Activated CD8-positive, alpha-beta memory T cell treated with anti-CD3 and anti-CD28 coated beads, Interleukin-2, amount 50 U/mL, for 1 hour (primary cell): ENCODE measurements around the gene DEDD2.

Experiments
- DNase-seq: peaks from one replicate; pipeline ENCODE4 v3.0.0-alpha.2; 2020; ENCODE audit errors: extremely low read depth

DEDD2 gene

DNA sequence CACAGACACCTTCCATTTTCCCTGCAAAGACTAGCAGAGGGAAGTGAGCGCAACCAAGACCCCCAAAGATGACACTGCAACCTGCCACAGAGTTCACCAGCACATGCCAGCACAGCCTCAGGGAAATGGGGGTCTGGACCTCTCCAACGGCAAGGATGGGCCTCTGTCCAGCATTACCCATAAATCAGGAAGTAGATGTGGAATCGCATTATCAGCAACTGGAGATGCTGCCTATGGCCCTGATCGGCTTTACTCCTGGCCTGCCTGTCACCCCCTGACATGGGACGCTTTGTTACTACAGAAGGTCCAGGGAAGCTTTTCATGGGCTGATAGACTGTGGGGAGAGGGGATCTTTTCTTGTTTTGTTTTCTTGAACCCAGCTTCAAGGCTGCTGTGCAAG lies 43.8 kb downstream of the DEDD2 start:
- no peak for DNase-seq

DNA sequence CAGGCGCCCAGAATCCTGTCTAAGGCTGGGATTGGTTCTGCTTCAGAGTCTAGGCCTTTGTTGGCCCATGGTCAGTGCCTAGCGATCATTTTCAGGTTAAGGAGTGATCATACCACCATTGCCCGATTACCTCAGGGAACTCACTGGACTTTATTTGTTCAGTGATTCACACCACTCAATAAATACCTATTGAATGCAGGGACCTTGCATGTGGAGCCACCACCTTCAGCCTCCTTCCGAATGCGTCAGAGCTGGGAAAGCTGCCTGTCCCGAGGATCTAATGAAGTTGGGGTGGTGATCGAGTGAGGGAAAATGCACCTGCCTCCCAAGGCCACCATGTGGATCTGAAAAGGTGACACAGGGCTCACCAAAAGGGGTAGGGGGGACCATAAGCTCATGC lies 45.2 kb downstream of the DEDD2 start:
- no peak for DNase-seq

DNA sequence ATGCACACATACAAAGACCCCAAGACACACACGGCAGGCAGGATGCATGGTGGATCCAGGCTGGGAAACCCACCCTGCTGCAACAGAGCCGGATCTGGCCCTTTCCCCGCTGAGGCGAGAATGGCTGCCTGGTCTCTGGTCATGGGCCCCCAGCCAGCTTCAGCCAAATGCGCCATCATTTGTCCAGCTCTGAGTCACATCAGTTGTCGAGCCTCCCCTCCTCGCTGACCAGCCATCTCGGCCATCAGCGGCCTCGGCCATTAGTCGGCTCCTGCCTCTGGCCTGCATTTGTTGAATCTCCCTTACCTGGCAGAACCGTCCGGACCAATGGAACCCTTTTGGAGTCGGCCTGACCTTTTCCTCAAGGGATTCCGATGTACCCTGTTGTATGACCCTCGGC lies 46.8 kb downstream of the DEDD2 start:
- DNase-seq = no peak

DNA sequence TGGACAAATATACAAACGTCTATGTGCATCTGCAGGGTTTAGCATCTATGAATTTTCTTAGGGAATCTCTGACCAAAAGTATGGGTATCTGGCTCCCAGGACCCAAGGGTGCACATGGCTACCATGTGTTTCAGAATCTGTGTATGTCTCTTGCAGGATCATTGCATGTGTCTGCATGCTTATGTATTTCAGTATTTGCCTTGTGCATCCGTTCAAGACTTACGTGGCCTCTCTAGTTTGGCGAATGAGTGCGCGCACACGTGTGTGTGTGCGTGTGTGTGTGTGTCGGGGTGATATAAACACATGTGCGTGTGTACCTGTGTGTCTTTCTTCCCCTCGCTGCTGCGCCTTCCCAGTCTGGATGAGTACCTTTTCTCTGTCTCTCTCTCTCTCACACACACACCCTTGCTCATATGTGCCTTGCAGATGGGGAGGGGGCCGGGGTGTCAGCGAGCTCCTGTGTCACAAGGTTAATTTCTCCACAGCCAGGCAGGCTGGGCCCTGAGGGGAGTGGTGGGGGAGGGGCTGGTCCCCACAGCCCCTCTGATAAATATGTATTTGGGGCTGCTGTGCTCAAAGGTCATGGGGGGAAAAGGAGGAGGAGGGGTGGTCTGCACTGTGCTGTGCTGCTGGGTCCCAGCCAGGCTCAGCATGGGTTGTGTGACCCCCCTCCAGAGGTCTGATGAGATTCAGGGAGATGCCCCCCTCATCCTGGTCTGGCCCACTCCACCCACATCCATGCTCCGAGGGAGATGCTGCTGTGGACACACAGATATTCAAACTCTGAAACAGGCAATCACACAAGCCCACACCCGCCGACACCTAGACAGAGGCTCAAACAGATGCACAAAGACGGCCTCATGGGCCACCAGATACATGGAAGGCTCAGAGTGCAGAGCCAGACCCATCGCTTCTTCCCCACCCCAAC lies 47.7 kb downstream of the DEDD2 start:
- DNase-seq = no peak

DNA sequence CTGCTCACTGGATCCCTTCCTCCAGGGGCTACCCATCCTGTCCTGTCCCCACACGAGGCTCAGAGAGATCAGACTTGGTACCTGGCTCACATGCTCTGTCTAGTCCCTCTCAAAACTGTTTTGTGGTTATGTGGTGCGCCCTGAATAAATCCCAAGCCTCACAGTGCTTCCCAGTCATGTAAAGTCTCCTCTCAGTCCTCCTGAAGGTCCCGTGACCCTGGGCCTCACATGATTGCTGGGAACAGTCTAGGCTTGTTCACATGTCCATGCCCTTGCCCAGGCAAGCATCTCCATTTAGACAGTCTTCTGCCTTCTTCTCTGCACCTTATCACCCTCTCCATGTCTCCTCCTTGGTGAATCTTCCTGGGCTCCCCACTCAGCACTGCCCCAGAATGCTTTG lies 49.3 kb downstream of the DEDD2 start:
- DNase-seq = no peak

DNA sequence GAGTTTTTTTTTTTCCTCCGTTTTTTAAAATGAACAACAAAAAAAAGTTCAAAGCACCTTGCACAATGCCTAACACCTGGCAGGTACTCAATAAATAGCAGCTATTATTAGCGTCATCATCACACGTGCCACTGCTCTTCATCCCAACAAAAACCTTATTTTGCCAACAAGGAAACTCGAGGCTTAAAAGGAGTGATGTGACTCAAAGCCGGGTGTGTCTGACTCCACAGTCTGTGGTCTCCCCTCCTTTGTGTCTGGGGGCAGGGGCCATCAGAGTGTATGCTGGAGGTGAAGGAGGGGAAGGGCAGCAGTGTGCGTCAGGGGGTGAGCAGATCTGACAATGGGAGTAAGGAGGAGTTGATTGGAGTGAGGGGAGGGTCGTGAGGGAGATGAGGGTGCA lies 51.2 kb downstream of the DEDD2 start:
- DNase-seq = no peak

DNA sequence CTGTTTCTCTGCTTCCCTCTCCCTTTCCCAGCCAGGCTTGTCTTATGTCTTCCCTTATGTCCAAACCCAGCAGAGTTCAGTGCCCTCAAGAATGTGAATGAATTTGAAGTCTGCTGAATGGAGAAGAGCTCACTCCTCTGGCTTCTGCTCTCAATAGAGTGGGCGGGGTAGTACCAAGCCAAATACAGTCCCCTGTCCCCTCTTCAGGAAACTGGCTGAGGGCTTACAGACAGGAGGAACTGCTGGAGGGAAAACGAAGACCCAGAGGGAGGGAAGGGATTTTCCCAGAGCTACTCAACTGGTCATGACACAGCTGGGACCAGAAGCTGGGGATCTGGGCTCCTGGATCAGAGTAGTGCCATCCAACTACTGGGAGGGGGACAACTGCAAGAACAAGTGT lies 52.3 kb downstream of the DEDD2 start:
- no peak for DNase-seq

DNA sequence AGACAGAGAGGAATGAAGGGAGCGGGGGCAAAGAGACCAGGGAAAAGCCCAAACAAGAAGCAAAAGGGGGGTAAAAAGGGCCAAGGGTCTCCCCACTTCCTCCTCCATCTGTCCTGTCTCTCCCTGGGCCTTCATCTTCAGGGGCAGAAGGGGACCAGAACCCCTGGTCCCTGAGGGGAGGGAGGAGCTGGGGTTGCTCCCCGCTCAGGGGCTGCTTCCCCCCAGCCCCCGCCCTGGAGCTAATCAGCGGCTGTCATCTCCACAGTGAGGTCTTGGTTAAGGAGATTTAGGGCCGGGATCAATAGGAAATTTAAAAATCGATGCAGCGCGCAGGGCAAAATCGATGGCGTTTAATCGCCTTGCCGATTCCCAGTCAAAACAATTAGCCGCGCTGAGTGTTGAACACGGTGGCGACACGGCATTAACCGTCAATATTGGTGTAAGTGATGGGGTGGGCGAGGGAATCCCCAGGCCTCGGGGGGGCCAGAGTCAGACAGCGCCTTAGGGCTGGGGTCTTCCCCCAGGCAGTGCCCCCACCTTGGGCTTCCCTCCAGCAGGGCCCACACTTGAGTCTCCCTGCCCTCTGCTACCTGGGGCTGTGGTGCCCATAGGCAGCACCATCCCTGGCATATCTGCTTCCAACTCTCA lies 55.7 kb downstream of the DEDD2 start:
- no peak for DNase-seq

DNA sequence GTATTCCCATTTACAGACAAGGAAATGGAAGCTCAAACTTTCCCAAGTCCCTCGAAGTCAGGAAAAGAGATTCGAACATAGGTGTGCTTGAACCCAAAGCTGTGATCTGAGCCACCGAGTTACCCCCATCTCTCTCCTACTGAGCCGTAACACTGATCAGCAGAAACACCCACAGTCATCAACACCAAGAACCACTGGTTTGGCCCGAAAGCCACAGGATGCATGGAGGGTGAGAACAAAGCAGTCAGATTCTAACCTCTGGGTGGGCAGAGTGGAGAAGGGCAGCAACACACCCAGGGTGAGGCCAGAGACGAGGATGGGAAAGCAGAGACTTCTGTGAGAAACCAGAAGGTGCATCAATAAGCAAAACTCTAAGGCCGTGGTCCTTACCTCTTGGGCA lies 57.5 kb downstream of the DEDD2 start:
- no peak for DNase-seq

DNA sequence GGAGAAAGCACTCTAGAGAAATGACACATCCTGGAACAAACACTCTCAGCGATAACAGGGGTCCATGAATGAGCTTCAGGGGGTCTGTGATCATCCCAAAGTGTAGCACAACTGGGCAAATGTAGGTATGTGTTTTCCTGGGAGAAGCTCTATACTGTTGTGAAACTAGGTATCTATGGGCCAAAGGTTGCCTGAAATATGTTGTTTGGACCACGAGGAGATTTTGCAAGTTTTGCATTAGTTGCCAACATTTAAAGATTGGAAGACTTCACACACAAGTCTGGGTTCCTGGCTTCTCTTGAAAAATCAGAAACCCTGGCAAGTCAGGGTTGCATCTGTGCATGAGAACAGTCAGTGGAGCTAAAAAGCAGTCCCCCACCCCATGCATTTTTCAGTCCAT lies 58.6 kb downstream of the DEDD2 start:
- no peak for DNase-seq

DNA sequence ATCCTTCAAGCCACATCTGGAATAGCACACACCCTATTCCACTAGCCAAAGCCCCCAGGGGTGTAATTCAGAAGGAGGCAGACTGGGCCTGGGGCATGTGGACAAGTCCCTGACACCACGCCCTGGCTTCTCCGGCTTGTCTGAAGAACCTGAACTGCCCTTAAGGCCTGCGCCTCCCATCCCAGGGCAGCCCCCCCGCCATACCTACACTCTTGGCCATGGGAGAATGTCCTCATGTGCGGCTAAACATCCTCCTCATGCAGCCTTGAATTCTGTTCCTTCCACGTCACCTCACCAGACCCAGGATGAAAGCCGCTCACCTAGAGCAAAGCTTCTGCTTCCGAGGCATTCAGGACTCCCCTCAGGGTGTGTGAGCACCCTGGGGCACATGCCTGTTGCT lies 60.9 kb downstream of the DEDD2 start:
- no peak for DNase-seq

DNA sequence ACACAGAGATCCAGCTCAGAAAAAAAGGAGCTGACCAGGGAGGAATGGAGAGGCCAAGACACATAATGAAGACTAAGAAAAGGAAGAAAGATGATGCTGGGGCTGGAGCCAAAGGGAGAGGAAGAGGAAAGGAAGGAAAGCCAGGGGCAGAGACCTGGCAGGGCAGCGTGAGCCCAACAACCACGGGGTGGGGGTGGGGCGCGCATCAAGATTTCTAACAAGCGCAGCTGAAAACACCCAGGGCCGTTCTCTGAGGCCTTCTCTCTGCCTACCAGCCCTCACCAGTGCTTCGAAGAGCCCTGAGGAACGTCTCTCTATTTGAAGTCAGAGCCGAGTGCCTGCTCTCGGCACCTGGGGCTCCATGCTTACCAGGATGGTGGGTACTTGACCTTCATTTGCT lies 61.7 kb downstream of the DEDD2 start:
- no peak for DNase-seq

DNA sequence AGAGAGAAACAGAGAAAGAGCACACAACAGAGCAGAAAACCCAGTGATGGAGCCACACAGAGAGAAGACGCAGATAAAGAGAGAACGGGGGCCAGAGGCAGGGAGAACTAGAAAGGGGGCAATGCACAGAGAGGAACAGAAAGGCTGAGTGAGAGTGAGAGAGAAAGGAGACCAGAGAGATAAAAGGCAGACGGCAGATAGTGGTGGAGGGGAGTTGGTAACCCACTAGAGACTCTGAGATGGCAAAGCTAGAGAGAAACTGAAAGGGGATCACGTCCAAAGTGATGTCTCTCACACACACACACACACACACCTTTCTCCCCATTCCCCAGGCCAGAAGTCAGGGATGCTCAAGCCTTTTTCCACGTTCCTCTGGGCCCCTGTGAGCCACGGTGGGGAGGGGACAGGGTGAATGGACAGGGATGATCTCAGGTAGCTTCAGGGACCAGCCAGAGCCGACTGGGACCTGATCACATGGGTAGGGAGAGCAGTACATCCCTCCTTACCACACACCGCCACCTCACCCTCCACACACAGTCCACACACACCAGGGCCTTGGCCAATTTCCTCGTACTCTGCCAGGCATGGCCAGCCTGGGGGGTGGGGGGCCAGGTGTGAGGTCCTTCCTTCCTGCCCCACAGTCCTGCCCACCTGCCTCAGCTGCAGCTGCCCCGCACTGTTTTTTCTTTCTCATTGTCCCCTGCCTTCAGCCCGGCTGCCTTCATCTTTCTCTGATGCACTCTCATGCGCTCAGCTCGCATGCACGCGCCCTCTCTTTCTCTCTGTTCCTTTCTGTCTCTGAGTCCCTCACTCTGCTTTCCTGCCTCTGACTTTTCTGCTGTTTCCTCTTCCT lies 62.8 kb downstream of the DEDD2 start:
- DNase-seq = no peak

DNA sequence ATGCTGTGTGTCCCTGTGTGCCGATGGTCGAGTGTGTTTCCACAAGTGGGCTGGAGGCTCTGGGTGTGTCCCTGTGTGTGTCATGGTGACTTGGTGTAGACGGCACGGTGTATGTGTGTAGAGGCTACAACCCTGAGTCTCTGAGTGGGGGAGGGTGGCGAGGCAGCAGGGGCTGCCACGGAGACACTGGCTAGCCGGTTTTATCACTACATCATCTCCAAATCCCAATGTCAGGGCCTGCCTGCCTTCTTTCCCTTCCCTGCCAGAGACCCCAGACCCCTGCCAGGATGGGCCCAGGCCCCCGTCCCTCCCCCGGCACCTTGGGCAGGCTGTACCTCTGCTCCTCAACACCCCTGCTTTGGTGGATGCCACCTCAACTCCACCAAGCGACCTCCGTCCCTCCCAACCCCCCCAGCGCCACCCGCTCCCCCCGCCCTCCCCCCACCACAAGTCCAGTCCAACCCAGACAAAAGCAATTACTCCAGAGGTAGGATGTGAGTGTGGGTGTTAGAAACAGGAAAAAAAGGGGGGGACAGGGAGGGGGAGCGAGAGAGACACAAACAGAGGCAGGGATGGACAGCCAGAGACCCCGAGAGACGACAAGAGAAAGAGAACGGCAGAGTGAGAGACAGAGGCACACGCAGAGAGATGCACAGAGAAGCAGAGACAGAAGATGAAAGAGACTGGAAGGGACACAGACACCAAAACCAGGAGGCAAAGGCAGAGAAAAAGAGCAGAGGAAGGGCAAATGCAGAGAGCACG lies 63.6 kb downstream of the DEDD2 start:
- DNase-seq = no peak

DNA sequence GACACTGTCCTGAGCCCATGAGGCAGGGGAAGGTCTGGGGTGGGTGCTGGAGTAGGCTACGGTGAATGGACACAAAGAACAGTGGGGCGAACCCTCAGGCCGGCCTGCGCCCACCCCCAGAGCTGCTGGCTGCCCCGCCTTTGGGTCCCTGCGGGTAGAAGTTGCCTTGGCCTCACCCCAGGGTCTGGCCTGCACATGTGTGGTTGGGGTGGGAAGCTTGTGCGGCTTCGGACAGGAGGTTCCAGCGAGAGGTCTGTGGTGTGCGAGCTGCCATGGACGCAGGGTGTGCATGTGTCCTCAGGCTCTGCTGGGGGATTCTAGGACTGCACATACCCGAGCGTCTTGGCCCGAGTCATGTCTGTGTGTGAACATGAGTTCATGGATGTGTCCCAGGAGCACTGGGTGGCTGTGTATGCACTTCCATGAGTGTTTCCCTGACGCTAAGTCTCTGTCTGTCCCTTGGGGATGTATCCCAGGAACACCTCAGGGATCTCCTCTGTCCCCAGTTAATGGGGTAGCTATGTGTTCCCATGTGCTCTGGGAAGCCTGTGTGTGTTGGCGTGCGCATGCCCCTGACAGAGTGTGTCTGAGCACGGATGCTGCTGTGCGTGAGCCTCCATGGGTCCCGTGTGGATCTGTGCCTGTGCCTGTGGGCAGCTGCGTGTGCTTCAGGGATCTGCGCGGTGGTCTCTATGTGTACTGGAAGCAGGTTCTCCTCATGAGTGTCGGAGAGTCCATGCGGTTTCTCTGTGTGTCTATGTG lies 64.4 kb downstream of the DEDD2 start:
- no peak for DNase-seq

DNA sequence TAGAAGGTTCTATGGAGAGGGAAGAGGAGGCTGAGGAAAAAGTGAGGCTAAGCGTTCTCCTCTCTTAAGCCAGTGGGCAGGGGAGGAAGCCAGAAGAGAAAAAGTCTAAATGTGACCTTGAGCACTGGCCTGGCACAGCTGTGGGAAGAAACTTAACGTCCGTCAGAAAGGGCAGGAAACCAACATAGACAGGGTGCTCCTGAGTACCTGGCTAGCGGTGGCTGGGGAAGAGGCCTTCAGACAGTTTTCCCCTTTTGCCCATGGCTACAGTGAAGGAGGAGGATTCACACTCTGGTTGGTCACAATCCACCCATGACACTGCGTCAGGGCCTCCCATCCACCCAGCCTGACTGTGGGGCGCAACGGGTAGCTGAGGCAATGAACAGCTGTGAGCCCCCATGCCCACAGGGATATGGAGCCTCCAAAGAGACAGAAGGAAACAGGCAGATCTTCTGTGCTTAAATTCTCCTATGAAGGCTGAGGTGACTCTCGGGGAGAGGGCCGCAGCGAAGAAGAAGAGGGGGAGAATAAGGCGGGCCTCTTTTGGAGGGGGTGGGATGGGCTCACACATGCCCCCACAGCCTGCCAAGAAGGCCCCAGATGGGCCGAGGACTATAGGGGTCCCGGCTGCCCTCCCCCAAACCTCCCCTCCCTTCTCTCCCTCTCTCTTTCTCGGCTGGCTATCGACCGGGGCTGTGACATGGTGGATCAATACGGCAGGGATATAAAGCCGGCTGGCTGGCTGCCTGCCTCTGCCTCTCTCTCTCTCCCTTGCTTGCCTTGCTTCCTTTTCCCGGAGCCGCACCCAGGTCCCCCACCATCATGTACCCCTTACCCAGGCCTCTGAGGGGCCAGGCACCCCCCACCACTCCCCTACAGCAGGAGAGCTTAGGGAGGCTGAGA lies 65.4 kb downstream of the DEDD2 start:
- no peak for DNase-seq

DNA sequence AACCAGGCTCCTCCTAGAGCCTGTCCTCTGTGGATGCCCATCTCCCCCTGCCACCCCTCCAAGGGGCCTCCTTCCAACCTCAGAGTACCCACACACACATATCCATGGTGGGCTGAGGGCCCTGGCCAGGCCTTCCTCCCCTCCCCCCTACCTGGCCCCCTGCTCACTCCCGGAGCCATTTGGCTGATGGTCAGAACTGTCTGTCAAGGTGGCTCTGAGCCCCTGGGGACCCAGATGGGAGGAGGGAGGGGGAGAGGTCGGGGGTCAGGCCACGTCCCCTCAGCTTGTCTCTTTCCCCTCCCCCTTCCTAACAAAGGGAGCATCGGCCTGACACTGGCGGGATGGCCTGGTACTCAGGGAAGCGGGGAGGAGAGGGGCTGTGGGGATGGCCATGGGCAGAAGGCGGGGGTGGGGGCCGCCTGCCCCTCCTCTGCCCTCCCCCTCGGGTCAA lies 66.5 kb downstream of the DEDD2 start:
- no peak for DNase-seq

DNA sequence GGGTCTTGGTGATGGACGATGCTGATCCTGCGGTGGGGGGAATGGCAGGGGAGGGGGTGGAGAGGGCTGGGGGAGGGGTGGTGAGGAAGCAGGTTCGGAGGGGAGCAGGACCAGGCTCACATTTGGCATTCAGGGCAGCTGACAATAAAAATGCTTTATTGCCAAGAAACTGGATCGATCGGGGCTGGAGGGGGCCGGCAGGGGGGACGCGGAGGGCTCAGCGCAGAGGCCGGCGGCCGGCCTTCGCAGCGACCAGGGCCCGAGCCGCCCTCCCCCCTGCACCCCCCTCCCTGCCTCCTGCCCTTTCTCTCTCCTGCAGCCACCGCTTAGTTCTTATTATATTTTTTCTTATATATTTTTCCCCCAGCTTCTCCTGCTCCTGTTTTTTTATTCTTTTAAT lies 67.1 kb downstream of the DEDD2 start:
- no peak for DNase-seq

DNA sequence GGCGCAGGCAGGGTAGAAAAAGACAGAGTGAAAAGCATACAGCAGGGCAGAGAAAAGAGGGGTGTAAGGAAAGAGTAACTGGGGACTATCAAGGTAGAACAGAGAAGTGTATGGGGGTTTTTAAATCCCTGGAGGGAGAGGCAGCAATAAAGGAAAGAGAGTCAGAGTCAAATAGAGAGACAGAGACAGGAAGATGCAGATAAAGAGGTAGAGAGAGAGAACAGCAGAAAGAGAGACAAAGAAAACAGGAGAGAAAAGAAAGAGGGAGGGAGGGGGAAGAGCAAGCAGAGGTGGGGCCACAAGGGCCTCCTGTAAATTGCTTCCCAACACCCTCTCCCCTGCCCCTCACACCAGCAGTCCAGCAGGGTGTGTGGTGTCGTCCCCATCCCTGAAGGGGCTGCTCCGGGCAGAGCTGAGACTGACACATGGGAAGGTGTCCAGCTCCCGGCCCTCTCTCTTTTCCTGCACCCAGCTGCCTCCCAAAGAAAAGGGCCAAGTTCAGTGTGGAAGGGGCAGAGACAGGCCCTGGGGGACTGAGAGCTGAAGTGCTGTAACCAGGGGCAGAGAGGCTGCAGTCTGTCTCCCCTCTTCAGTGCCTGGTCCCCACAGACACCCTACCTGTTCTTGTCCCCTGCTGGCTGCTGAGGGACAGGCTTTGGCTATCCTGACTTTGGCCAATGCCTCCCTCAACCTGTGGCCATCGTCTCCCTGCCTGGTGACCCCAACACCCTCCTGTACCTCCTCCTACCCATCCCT lies 67.9 kb downstream of the DEDD2 start:
- no peak for DNase-seq
